ENCODE measurements around the gene DPP7. TPM values are rescaled to one million over a fixed set of nuclear protein-coding genes. Genes with fewer than 3 reads are reported as not detected.

Gene DPP7
- total and polyA plus RNA-seq, 9 of the 15 experiments (the other 6 are each of a cell fraction or from before 2014, with no cell fraction given): 0.99 to 365 (median 132) TPM

- TF ChIP-seq, protein P1, sequence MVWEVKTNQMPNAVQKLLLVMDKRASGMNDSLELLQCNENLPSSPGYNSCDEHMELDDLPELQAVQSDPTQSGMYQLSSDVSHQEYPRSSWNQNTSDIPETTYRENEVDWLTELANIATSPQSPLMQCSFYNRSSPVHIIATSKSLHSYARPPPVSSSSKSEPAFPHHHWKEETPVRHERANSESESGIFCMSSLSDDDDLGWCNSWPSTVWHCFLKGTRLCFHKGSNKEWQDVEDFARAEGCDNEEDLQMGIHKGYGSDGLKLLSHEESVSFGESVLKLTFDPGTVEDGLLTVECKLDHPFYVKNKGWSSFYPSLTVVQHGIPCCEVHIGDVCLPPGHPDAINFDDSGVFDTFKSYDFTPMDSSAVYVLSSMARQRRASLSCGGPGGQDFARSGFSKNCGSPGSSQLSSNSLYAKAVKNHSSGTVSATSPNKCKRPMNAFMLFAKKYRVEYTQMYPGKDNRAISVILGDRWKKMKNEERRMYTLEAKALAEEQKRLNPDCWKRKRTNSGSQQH (CRISPR knock-in tag; IDR thresholded peaks at IDR 0.05): no peak
- TF ChIP-seq, protein P2, sequence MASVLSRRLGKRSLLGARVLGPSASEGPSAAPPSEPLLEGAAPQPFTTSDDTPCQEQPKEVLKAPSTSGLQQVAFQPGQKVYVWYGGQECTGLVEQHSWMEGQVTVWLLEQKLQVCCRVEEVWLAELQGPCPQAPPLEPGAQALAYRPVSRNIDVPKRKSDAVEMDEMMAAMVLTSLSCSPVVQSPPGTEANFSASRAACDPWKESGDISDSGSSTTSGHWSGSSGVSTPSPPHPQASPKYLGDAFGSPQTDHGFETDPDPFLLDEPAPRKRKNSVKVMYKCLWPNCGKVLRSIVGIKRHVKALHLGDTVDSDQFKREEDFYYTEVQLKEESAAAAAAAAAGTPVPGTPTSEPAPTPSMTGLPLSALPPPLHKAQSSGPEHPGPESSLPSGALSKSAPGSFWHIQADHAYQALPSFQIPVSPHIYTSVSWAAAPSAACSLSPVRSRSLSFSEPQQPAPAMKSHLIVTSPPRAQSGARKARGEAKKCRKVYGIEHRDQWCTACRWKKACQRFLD (CRISPR knock-in tag; IDR thresholded peaks at IDR 0.05): no peak
- peak in 2 of 3 experiments; percentile 36 to 96; a peak in 3 of 6 replicates for TF ChIP-seq ZBTB11 (CRISPR knock-in tag; IDR thresholded peaks at IDR 0.05)
- peak; percentile 24; the same call in 1 of the 2 replicates for TF ChIP-seq TCF3 (CRISPR knock-in tag; IDR thresholded peaks at IDR 0.05)
- no peak for TF ChIP-seq USF1 (CRISPR knock-in tag; IDR thresholded peaks at IDR 0.05)
- TF ChIP-seq CCAR2 (IDR thresholded peaks at IDR 0.05; ENCODE audit: low read depth, low read length): no peak
- no peak for TF ChIP-seq ZNF41 (CRISPR knock-in tag; conservative IDR thresholded peaks at IDR 0.05)
- no peak for TF ChIP-seq CTBP1 (IDR thresholded peaks at IDR 0.05; ENCODE audit: borderline replicate concordance)
- TF ChIP-seq MEIS2 (IDR thresholded peaks at IDR 0.05; ENCODE audit: partially characterized antibody): no peak
- TF ChIP-seq ZKSCAN8 (CRISPR knock-in tag; IDR thresholded peaks at IDR 0.05): peak; percentile 50; the same call in 1 of the 2 replicates
- no peak for TF ChIP-seq CBX2 (IDR thresholded peaks at IDR 0.05; ENCODE audit: insufficient read depth, low read length, poor library complexity, severe bottlenecking)
- no peak for TF ChIP-seq EGR1 (conservative IDR thresholded peaks at IDR 0.05)
- TF ChIP-seq, protein P3, sequence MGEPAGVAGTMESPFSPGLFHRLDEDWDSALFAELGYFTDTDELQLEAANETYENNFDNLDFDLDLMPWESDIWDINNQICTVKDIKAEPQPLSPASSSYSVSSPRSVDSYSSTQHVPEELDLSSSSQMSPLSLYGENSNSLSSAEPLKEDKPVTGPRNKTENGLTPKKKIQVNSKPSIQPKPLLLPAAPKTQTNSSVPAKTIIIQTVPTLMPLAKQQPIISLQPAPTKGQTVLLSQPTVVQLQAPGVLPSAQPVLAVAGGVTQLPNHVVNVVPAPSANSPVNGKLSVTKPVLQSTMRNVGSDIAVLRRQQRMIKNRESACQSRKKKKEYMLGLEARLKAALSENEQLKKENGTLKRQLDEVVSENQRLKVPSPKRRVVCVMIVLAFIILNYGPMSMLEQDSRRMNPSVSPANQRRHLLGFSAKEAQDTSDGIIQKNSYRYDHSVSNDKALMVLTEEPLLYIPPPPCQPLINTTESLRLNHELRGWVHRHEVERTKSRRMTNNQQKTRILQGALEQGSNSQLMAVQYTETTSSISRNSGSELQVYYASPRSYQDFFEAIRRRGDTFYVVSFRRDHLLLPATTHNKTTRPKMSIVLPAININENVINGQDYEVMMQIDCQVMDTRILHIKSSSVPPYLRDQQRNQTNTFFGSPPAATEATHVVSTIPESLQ (CRISPR knock-in tag; IDR thresholded peaks at IDR 0.05): 0 out of 2 replicates have a peak, but pooled peaks have one; percentile 52
- TF ChIP-seq SRSF1 (IDR thresholded peaks at IDR 0.05; ENCODE audit: low read depth, low read length): no peak
These were observed 13.0 kb upstream of the DPP7 start (continued) for GRCh38 chr9:137127301-137128157.

All from K562 (cell line).